ENCODE results near the gene ATP10D.

- TF ChIP-seq GATA2 (IDR thresholded peaks at IDR 0.05; ENCODE audit: low read depth, low read length) = peak; percentile 48; the same call in 1 of the 2 replicates
- peak; percentile 71 for TF ChIP-seq GATA3 (IDR thresholded peaks at IDR 0.05; ENCODE audit: low read depth, low read length)
Observed at GRCh38 chr4:47562297-47562696, 77.2 kb downstream of the ATP10D start.

All from SH-SY5Y (cell line).